Astrocyte (in vitro differentiated cells and primary cell): ENCODE measurements around the gene CYP4F3.

ENCODE experiments used
- CTCF ChIP-seq: IDR thresholded peaks from 2 replicates; pipeline ENCODE4 v1.5.1; 2011; ENCODE audit warnings: low read depth, mild to moderate bottlenecking, inconsistent platforms, low read length, moderate library complexity; ENCODE audit not compliant: insufficient read depth
- EZH2 ChIP-seq: IDR thresholded peaks from 2 replicates; pipeline ENCODE4 v1.6.1; 2012; ENCODE audit warnings: mild to moderate bottlenecking, low read length, inconsistent platforms; ENCODE audit not compliant: insufficient read depth

- TF ChIP-seq CTCF (no peak), EZH2 (no peak)
Observed at GRCh38 chr19:15671891-15672579, 31.3 kb downstream of the CYP4F3 start.
